Measurements from ENCODE around the gene PCNT.

Gene PCNT

DNA sequence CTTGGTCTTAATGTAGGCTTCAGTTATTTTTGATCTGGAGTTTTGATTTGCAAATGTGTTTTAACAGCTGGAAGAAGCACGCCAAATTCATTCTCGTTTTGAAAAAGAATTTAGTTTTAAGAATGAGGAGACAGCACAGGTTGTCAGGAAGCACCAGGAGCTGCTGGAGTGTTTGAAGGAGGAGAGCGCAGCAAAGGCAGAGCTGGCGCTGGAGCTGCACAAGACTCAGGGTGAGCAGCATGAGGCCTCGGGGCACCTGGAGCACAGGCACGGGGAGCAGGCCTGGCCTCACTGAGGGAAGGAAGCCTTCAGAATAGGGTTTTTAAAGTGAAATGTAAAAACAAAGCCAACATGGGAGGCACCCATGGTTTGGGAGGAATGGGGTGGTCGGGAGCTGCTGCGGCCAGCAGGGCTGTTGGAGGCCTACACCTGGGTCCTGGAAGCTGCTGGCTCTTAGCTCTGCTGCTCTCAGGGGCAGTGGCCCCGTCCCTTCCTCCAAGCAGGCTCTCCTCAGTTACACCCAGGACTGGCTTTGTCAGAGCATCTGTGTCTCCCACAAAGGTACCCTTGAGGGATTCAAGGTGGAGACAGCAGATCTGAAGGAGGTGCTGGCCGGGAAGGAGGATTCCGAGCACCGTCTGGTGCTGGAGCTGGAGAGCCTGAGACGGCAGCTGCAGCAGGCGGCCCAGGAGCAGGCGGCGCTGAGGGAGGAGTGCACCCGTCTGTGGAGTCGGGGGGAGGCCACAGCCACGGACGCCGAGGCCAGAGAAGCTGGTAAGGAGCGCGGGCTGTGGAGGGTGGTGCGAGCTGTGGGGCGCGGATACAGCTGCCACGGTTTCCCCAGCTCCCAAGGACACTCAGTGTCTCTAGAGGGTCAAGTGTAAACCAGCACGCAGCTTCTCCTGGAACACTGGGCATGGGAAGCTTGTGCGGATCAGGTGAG is 66.9 kb downstream of the PCNT start:
- Histone ChIP-seq H3K36me3 (ENCODE audit: control insufficient read depth in 1 of 2, insufficient read depth in 2 of 2, low read length in 2 of 2) (peaks cover 0 to 44% of the 10 kb centered on the region in 2 donors), H3K4me1 (ENCODE audit: control insufficient read depth in 1 of 2, insufficient read depth in 2 of 2, low read length in 2 of 2) (no peaks in the 10 kb centered on the region), H3K27me3 (ENCODE audit: low read depth, low read length) (no peaks in the 10 kb centered on the region), H3K27ac (ENCODE audit: low read length) (no peak overlapping the region), H3K4me3 (ENCODE audit: low read depth in 1 of 2, low read length in 2 of 2) (no peak overlapping the region), H3K9me3 (ENCODE audit: control insufficient read depth in 1 of 2, low read length in 2 of 2) (no peaks in the 10 kb centered on the region)

DNA sequence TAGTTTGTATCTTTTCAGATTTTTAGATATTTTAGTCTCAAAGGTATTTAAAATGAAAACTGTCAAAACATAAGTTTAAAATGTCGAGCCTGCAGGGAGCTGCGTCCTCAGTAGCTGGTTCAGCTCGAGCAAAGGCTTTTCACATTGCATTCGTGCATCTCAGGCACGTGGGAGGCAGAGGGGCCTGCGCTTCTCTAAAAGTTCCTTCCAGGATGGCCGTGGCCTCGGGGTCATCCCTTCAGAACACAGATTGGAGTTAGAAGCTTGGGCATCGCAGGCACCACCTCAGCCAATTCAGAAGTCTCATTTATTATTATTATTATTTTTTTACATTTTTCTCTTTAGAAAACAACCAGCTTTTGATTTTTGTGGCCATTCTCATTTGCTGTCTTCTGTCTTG is 67.8 kb downstream of the PCNT start:
- Histone ChIP-seq H3K36me3 (ENCODE audit: control insufficient read depth in 1 of 2, insufficient read depth in 2 of 2, low read length in 2 of 2) (peaks cover 0 to 36% of the 10 kb centered on the region in 2 donors), H3K9me3 (ENCODE audit: control insufficient read depth in 1 of 2, low read length in 2 of 2) (no peaks in the 10 kb centered on the region), H3K4me3 (ENCODE audit: low read depth in 1 of 2, low read length in 2 of 2) (no peak overlapping the region), H3K27me3 (ENCODE audit: low read depth, low read length) (no peaks in the 10 kb centered on the region), H3K4me1 (ENCODE audit: control insufficient read depth in 1 of 2, insufficient read depth in 2 of 2, low read length in 2 of 2) (no peaks in the 10 kb centered on the region), H3K27ac (ENCODE audit: low read length) (no peak overlapping the region)

DNA sequence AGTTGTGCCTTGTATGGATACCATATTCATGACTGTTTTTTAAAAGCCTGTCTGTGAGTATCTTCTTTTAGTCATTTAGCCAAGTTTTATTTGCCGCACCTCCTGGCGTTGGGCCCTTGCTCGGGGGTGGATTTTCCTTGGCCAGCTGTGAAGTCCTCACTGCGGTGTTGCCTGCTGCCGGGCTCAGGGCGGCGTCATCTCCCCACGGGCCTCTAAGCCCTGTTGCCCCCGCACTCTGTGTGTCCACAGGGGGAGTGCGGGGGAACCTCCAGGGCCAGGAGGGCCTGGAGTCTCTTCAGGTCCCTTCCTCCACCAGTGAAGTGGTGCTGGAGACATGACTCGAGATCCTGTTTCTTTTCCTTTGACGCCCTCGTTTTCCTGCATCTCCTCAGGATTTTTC is 69.0 kb downstream of the PCNT start:
- Histone ChIP-seq H3K9me3 (ENCODE audit: control insufficient read depth in 1 of 2, low read length in 2 of 2) (no peaks in the 10 kb centered on the region), H3K27ac (ENCODE audit: low read length) (no peak overlapping the region), H3K4me1 (ENCODE audit: control insufficient read depth in 1 of 2, insufficient read depth in 2 of 2, low read length in 2 of 2) (no peaks in the 10 kb centered on the region), H3K27me3 (ENCODE audit: low read depth, low read length) (no peaks in the 10 kb centered on the region), H3K36me3 (ENCODE audit: control insufficient read depth in 1 of 2, insufficient read depth in 2 of 2, low read length in 2 of 2) (peaks cover 0 to 46% of the 10 kb centered on the region in 2 donors), H3K4me3 (ENCODE audit: low read depth in 1 of 2, low read length in 2 of 2) (no peak overlapping the region)

DNA sequence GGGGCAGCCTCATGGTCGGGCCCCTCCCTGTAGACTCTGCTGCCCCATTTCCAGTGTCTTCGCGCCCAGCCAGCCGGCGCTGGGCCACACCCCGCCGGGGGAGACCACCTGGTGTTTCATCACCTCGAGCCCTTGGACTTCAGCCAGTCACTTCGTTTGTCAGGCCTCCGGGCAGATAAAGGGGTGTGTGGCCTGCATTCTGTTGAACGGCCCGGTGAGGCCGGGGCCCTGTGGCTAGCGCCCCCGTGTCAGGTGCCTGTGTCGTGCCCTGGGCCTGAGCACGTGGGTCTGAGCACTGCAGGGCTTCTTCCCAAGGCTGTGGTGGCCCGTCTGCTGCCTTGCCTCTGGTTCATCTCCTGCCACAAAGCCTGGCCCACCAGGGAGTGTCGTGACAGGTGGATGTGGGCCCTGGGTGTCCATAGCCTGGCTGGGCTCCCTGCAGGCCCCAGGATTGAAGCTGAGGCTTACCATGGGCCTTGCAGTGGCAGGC is 69.5 kb downstream of the PCNT start:
- H3K4me1 ChIP-seq (ENCODE audit: control insufficient read depth in 1 of 2, insufficient read depth in 2 of 2, low read length in 2 of 2): no peaks in the 10 kb centered on the region
- peaks cover 0 to 48% of the 10 kb centered on the region in 2 donors for H3K36me3 ChIP-seq (ENCODE audit: control insufficient read depth in 1 of 2, insufficient read depth in 2 of 2, low read length in 2 of 2)
- H3K4me3 ChIP-seq (ENCODE audit: low read depth in 1 of 2, low read length in 2 of 2): no peak overlapping the region
- no peak overlapping the region for H3K27ac ChIP-seq (ENCODE audit: low read length)
- H3K9me3 ChIP-seq (ENCODE audit: control insufficient read depth in 1 of 2, low read length in 2 of 2): no peaks in the 10 kb centered on the region
- H3K27me3 ChIP-seq (ENCODE audit: low read depth, low read length): no peaks in the 10 kb centered on the region

DNA sequence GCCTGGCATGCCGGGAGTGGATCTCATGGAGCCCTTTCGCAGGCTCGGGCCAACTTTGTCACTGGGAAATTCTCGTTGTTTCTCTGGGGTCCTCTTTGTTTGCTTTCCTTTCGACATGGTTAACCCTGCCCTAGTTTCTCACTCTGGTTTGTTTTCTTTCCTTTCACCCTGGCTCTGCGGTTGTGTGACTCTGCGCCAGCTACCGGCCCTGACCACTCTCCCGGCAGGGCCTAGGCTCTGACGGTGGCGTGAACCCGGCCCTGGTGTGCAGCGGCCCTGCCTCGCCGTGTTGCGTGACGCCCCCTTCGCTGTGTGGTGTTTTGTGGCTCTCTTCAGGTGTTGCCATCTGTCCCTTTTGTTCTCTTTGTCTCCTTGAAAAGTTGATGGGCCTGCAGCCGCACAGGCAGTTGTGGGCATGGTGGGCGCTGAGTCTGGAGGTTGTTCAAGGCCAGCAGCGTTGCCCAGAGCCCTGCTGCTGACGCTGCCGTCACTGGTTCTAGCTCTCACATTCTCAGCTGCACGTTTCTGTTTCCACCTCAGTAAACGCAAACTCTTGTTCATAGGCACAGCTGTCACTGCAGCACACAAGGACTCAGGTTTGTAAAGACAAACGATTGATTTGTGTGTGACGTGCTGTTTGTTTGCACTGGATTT is 70.1 kb downstream of the PCNT start:
- peaks cover 0 to 47% of the 10 kb centered on the region in 2 donors for H3K36me3 ChIP-seq (ENCODE audit: control insufficient read depth in 1 of 2, insufficient read depth in 2 of 2, low read length in 2 of 2)

DNA sequence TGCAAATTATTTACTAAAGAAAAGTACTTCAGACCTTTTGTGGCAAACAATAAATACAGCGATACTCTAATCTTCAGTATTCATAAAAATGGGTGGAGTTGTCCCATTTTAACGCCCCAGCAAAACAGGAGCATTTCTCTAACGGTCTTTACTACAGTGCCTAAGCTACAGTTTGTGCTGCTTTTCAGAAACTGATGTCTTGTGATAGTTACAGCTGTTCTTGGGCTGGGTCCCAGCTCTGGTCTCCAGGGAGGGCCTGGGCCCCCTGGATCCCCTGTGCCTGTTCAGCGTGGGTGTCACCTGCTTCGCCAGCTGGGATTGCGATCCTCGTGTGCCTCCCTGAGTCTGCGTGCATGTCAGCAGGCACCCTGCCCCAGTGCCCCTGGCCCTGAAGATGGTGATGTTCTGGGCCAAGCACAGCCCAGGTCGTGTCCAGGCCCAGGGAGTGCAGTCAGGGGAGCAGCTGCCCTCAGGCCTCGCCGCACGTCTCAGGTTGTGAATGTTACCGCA is 70.7 kb downstream of the PCNT start:
- H3K27me3 ChIP-seq (ENCODE audit: low read depth, low read length): no peaks in the 10 kb centered on the region
- H3K27ac ChIP-seq (ENCODE audit: low read length): no peak overlapping the region
- peaks cover 0 to 47% of the 10 kb centered on the region in 2 donors for H3K36me3 ChIP-seq (ENCODE audit: control insufficient read depth in 1 of 2, insufficient read depth in 2 of 2, low read length in 2 of 2)
- no peaks in the 10 kb centered on the region for H3K4me1 ChIP-seq (ENCODE audit: control insufficient read depth in 1 of 2, insufficient read depth in 2 of 2, low read length in 2 of 2)
- no peaks in the 10 kb centered on the region for H3K9me3 ChIP-seq (ENCODE audit: control insufficient read depth in 1 of 2, low read length in 2 of 2)
- H3K4me3 ChIP-seq (ENCODE audit: low read depth in 1 of 2, low read length in 2 of 2): no peak overlapping the region

More for the DNA sequence above, 70.1 kb downstream of the PCNT start:
- H3K4me1 ChIP-seq (ENCODE audit: control insufficient read depth in 1 of 2, insufficient read depth in 2 of 2, low read length in 2 of 2): no peaks in the 10 kb centered on the region
- H3K27ac ChIP-seq (ENCODE audit: low read length): no peak overlapping the region
- H3K4me3 ChIP-seq (ENCODE audit: low read depth in 1 of 2, low read length in 2 of 2): no peak overlapping the region
- no peaks in the 10 kb centered on the region for H3K9me3 ChIP-seq (ENCODE audit: control insufficient read depth in 1 of 2, low read length in 2 of 2)
- no peaks in the 10 kb centered on the region for H3K27me3 ChIP-seq (ENCODE audit: low read depth, low read length)

DNA sequence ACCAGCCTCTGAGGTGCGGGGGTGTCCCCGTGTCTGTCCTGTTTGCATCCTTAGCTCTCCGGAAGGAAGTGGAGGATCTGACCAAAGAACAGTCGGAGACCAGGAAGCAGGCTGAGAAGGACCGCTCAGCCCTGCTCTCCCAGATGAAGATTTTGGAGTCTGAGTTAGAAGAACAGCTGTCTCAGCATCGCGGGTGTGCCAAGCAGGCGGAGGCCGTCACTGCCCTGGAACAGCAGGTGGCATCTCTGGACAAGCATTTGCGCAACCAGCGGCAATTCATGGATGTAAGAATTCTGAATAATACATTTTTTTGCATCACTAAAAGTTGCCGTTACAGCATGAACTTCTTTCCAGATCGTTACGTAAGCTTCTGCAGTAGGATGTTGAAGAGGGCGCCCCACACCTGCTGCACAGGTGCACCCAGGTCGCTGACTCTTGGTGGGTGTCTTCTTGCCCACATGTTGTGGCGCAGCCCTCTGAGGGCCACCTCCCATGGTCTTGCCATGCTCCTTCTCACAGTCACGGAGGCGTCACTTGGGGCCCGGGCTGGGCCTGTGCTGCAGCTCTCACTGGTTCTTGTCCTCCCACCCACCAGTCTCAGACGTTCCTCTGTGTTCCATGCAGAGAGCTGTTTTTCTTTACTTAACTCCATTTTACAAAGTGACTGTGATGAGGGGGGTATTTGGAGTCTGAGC is 73.4 kb downstream of the PCNT start:
- Histone ChIP-seq H3K36me3 (ENCODE audit: control insufficient read depth in 1 of 2, insufficient read depth in 2 of 2, low read length in 2 of 2) (peaks cover 2 to 55% of the 10 kb centered on the region in 2 donors), H3K27ac (ENCODE audit: low read length) (no peak overlapping the region), H3K27me3 (ENCODE audit: low read depth, low read length) (no peaks in the 10 kb centered on the region), H3K4me1 (ENCODE audit: control insufficient read depth in 1 of 2, insufficient read depth in 2 of 2, low read length in 2 of 2) (no peaks in the 10 kb centered on the region), H3K9me3 (ENCODE audit: control insufficient read depth in 1 of 2, low read length in 2 of 2) (no peaks in the 10 kb centered on the region), H3K4me3 (ENCODE audit: low read depth in 1 of 2, low read length in 2 of 2) (no peak overlapping the region)

DNA sequence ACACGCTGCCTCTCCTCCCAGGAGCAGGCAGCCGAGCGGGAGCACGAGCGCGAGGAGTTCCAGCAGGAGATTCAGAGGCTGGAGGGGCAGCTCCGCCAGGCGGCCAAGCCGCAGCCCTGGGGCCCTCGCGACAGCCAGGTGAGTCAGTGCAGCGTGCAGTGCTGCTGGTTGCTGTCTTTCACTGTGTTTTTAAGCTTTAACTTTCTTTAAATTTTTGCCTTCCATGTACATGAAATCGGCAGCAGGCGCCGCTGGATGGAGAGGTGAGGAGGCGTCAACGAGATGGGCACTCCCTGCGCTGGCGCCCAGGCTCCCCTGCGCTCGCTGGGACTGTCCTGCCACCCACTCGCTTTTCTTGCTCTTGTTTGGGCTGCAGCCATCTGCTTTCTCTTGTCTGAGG is 74.0 kb downstream of the PCNT start:
- H3K9me3 ChIP-seq (ENCODE audit: control insufficient read depth in 1 of 2, low read length in 2 of 2): no peaks in the 10 kb centered on the region
- no peaks in the 10 kb centered on the region for H3K27me3 ChIP-seq (ENCODE audit: low read depth, low read length)
- H3K27ac ChIP-seq (ENCODE audit: low read length): no peak overlapping the region
- no peaks in the 10 kb centered on the region for H3K4me1 ChIP-seq (ENCODE audit: control insufficient read depth in 1 of 2, insufficient read depth in 2 of 2, low read length in 2 of 2)
- H3K4me3 ChIP-seq (ENCODE audit: low read depth in 1 of 2, low read length in 2 of 2): no peak overlapping the region
- H3K36me3 ChIP-seq (ENCODE audit: control insufficient read depth in 1 of 2, insufficient read depth in 2 of 2, low read length in 2 of 2): peaks cover 7 to 58% of the 10 kb centered on the region in 2 donors

DNA sequence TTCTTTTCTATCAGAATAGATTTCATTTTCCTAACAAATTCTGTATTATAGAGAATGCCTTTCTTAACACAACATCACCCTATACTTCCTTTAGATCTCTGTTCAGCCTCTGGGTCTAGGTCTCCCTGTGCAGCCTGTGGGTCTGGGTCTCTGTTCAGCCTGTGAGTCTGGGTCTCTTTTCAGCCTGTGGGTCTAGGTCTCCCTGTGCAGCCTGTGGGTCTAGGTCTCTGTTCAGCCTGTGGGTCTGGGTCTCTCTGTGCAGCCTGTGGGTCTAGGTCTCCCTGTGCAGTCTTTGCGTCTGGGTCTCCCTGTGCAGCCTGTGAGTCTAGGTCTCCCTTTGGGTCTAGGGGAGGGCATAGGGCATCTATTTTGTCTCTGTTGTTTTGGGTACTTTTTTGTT is 75.2 kb downstream of the PCNT start:
- no peaks in the 10 kb centered on the region for H3K4me1 ChIP-seq (ENCODE audit: control insufficient read depth in 1 of 2, insufficient read depth in 2 of 2, low read length in 2 of 2)
- no peak overlapping the region for H3K4me3 ChIP-seq (ENCODE audit: low read depth in 1 of 2, low read length in 2 of 2)
- H3K36me3 ChIP-seq (ENCODE audit: control insufficient read depth in 1 of 2, insufficient read depth in 2 of 2, low read length in 2 of 2): peaks cover 10 to 53% of the 10 kb centered on the region in 2 donors
- no peaks in the 10 kb centered on the region for H3K9me3 ChIP-seq (ENCODE audit: control insufficient read depth in 1 of 2, low read length in 2 of 2)
- no peak overlapping the region for H3K27ac ChIP-seq (ENCODE audit: low read length)
- no peaks in the 10 kb centered on the region for H3K27me3 ChIP-seq (ENCODE audit: low read depth, low read length)

DNA sequence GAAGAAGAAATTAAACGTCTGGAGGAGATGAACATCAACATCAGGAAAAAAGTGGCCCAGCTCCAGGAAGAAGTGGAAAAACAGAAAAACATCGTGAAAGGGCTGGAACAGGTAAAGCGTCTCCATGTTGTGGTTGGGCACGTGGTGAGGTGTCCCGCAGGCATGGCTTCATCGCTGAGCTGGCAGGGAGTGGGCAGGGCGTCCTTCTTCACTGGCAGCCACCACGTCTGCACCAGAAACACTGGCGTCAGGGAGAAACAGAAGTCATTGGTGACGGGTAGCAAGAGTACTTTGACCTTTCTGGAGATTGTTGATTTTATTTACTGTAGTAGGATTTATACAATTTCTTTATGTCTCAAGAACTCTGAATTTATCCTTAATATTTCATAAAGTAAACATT is 75.7 kb downstream of the PCNT start:
- Histone ChIP-seq H3K36me3 (ENCODE audit: control insufficient read depth in 1 of 2, insufficient read depth in 2 of 2, low read length in 2 of 2) (peaks cover 10 to 58% of the 10 kb centered on the region in 2 donors), H3K4me3 (ENCODE audit: low read depth in 1 of 2, low read length in 2 of 2) (no peak overlapping the region), H3K27ac (ENCODE audit: low read length) (no peak overlapping the region), H3K9me3 (ENCODE audit: control insufficient read depth in 1 of 2, low read length in 2 of 2) (no peaks in the 10 kb centered on the region), H3K27me3 (ENCODE audit: low read depth, low read length) (no peaks in the 10 kb centered on the region), H3K4me1 (ENCODE audit: control insufficient read depth in 1 of 2, insufficient read depth in 2 of 2, low read length in 2 of 2) (no peaks in the 10 kb centered on the region)

All from muscle layer of duodenum (tissue), 2 donors.